MM.1S (cell line): ENCODE measurements around the gene PCGF6.

Experiments
- DNase-seq: peaks from one replicate; pipeline ENCODE4 v3.0.0-alpha.2; 2015
- H2AFZ ChIP-seq: fragments of 300-600 bp; sonication (generic); 2 replicates; pipeline ENCODE4 v1.6.0; 2016; ENCODE audit warnings: antibody characterized with exemption, low read length
- H3F3A ChIP-seq: fragments of 300-600 bp; sonication (generic); 2 replicates; pipeline ENCODE4 v1.6.1; 2016; ENCODE audit warnings: mild to moderate bottlenecking, antibody characterized with exemption, low read length, moderate library complexity, mixed read lengths; ENCODE audit not compliant: insufficient read depth
- H3K27ac ChIP-seq: fragments of 300-600 bp; sonication (generic); 2 replicates; pipeline ENCODE4 v1.5.1; 2016; ENCODE audit warnings: mild to moderate bottlenecking, low read length
- H3K27me3 ChIP-seq: fragments of 300-600 bp; sonication (generic); replicated peaks from 2 replicates; pipeline ENCODE4 v1.6.0; 2016; ENCODE audit warnings: low read length; ENCODE audit not compliant: insufficient read depth
- H3K36me3 ChIP-seq: fragments of 300-600 bp; sonication (generic); replicated peaks from 2 replicates; pipeline ENCODE4 v1.6.1; 2016; ENCODE audit warnings: mild to moderate bottlenecking, low read length, mixed read lengths; ENCODE audit not compliant: insufficient read depth
- H3K4me1 ChIP-seq: fragments of 300-600 bp; sonication (generic); 2 replicates; pipeline ENCODE4 v1.6.1; 2016; ENCODE audit warnings: low read length, mixed read lengths
- H3K4me2 ChIP-seq: fragments of 300-600 bp; sonication (generic); 2 replicates; pipeline ENCODE4 v1.6.0; 2016; ENCODE audit warnings: low read depth, low read length
- H3K4me3 ChIP-seq: fragments of 300-600 bp; sonication (generic); 2 replicates; pipeline ENCODE4 v1.5.1; 2016; ENCODE audit warnings: low read length, mixed read lengths
- H3K79me2 ChIP-seq: fragments of 300-600 bp; sonication (generic); 2 replicates; pipeline ENCODE4 v1.6.1; 2016; ENCODE audit warnings: mixed run types, low read length, mixed read lengths
- H3K9ac ChIP-seq: fragments of 300-600 bp; sonication (generic); 2 replicates; pipeline ENCODE4 v1.6.1; 2016; ENCODE audit warnings: low read length, mixed read lengths
- H3K9me2 ChIP-seq: fragments of 300-600 bp; sonication (generic); replicated peaks from 2 replicates; pipeline ENCODE4 v1.6.1; 2016; ENCODE audit warnings: mild to moderate bottlenecking, low read length, mixed read lengths; ENCODE audit not compliant: insufficient read depth
- H3K9me3 ChIP-seq: fragments of 300-600 bp; sonication (generic); replicated peaks from 2 replicates; pipeline ENCODE4 v1.6.1; 2016; ENCODE audit warnings: mild to moderate bottlenecking, low read length, mixed read lengths; ENCODE audit not compliant: insufficient read depth
- H4K20me1 ChIP-seq: fragments of 300-600 bp; sonication (generic); 2 replicates; pipeline ENCODE4 v1.6.1; 2016; ENCODE audit warnings: mild to moderate bottlenecking, low read length, moderate library complexity, mixed read lengths; ENCODE audit not compliant: insufficient read depth
- EZH2 ChIP-seq: fragments of 300-600 bp; sonication (generic); optimal IDR thresholded peaks from 2 replicates; pipeline ENCODE3; 2017; ENCODE audit warnings: low read depth, mild to moderate bottlenecking, antibody characterized with exemption, low read length, mixed read lengths
- EZH2phosphoT487 ChIP-seq: fragments of 300-600 bp; sonication (generic); IDR thresholded peaks from 2 replicates; pipeline ENCODE4 v1.6.1; 2018; ENCODE audit warnings: antibody characterized with exemption, low read length
- TF ChIP-seq, protein P1 (sequence below): fragments of 300-600 bp; sonication (generic); IDR thresholded peaks from 2 replicates; pipeline ENCODE4 v1.5.1; 2016; ENCODE audit warnings: antibody characterized with exemption, low read length, mixed read lengths

PCGF6 gene

DNA sequence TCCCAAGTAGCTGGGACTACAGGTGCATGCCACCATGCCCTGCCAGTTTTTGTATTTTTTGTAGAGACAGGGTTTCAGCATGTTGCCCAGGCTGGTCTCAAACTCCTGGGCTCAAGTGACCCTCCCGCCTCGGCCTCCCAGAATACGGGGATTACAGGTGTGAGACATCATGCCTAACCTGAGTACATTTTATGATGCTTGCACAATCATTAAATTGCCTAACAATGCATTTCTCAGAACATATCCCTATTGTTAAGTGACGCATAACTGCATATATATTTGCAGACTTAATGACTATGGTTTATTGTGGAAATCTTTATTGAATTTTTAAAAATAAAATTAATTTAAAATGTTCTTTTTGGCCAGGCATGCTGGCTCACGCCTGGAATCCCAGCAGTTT, 43.3 kb downstream of the PCGF6 start:
- DNase-seq = no peak
- no peak overlapping the region for H3K9ac ChIP-seq
- H3K36me3 ChIP-seq = no peaks in the 10 kb centered on the region

DNA sequence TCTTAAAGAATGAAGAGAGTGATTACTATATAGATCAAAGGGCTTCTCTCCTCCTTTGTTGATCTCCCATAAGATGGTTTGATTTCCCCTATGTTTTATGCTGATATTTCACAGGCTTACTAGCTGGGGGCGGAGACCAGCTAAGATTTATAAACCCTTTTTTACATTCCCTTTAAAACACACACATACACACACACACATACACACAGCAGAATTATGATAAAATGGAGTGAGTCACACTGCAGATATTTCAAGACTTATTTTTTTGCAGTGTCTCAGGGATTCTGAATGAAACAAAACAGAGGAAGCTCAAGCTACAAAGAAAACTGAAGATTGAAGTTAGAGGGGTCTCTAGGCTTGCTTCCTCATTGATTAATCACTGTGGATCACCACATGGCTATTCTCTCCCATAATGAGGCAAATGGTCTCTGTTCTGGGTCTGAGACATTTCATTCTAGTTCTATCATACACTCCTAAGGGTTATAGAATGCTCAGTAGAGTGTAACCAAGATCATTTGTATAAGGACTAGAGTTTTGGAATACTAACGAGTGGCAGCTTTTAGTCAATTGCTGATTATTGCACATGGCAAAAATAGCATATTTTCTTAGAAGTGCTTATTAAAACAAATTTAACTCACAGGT, 55.4 kb downstream of the PCGF6 start:
- no peak overlapping the region for H3K4me2 ChIP-seq
- no peak for DNase-seq
- no peaks in the 10 kb centered on the region for H3F3A ChIP-seq
- TF ChIP-seq EZH2phosphoT487 (no peak), EZH2 (no peak)
- TF ChIP-seq, protein P1, sequence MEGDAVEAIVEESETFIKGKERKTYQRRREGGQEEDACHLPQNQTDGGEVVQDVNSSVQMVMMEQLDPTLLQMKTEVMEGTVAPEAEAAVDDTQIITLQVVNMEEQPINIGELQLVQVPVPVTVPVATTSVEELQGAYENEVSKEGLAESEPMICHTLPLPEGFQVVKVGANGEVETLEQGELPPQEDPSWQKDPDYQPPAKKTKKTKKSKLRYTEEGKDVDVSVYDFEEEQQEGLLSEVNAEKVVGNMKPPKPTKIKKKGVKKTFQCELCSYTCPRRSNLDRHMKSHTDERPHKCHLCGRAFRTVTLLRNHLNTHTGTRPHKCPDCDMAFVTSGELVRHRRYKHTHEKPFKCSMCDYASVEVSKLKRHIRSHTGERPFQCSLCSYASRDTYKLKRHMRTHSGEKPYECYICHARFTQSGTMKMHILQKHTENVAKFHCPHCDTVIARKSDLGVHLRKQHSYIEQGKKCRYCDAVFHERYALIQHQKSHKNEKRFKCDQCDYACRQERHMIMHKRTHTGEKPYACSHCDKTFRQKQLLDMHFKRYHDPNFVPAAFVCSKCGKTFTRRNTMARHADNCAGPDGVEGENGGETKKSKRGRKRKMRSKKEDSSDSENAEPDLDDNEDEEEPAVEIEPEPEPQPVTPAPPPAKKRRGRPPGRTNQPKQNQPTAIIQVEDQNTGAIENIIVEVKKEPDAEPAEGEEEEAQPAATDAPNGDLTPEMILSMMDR = no peak
- H3K36me3 ChIP-seq = no peaks in the 10 kb centered on the region
- no peaks in the 10 kb centered on the region for H3K9me3 ChIP-seq
- no peak overlapping the region for H3K27ac ChIP-seq
- no peaks in the 10 kb centered on the region for H3K27me3 ChIP-seq
- no peaks in the 10 kb centered on the region for H3K79me2 ChIP-seq
- no peaks in the 10 kb centered on the region for H4K20me1 ChIP-seq
- H3K4me1 ChIP-seq = no peaks in the 10 kb centered on the region
- H3K9me2 ChIP-seq = no peaks in the 10 kb centered on the region
- no peak overlapping the region for H2AFZ ChIP-seq
- H3K4me3 ChIP-seq = no peak overlapping the region
- no peak overlapping the region for H3K9ac ChIP-seq

More for the DNA sequence above, 43.3 kb downstream of the PCGF6 start:
- Histone ChIP-seq H3K4me3 (no peak overlapping the region), H3K27ac (no peak overlapping the region), H3K9me3 (no peaks in the 10 kb centered on the region), H4K20me1 (no peaks in the 10 kb centered on the region), H3K27me3 (no peaks in the 10 kb centered on the region), H2AFZ (no peak overlapping the region), H3K4me2 (no peak overlapping the region), H3K79me2 (no peaks in the 10 kb centered on the region), H3K9me2 (no peaks in the 10 kb centered on the region), H3F3A (no peaks in the 10 kb centered on the region), H3K4me1 (no peaks in the 10 kb centered on the region)
- TF ChIP-seq EZH2 (no peak), EZH2phosphoT487 (no peak)
- TF ChIP-seq, protein P1 = no peak

DNA sequence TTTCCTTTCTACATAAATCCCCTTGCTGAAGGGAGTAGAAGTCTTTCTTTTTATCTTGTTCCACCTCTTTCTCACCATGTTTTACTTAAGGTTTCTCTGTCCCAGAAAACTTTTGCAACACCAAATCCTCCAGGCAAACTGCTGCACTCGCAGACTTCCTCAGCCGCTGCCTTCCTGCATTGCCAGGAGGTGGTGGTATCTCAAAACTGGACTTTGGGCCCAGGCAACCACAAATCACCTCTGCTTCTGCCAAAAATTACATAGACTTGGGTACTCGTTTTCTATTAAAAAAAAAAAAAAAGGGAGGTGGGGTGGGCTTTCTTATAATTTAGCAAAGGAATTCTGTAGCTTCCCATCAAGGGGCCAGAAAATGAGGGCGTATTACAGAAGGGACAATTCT, 59.4 kb downstream of the PCGF6 start:
- H3K4me1 ChIP-seq = no peaks in the 10 kb centered on the region
- TF ChIP-seq EZH2phosphoT487 (no peak), EZH2 (no peak)
- TF ChIP-seq, protein P1 = no peak
- H3K27me3 ChIP-seq = no peaks in the 10 kb centered on the region
- H3K9me2 ChIP-seq = no peaks in the 10 kb centered on the region
- no peak for DNase-seq
- no peaks in the 10 kb centered on the region for H3K79me2 ChIP-seq
- no peak overlapping the region for H3K4me3 ChIP-seq
- H2AFZ ChIP-seq = no peak overlapping the region
- no peaks in the 10 kb centered on the region for H3K9me3 ChIP-seq
- H3K36me3 ChIP-seq = no peaks in the 10 kb centered on the region
- H3K27ac ChIP-seq = no peak overlapping the region
- no peak overlapping the region for H3K9ac ChIP-seq
- H4K20me1 ChIP-seq = no peaks in the 10 kb centered on the region
- H3K4me2 ChIP-seq = no peak overlapping the region
- H3F3A ChIP-seq = no peaks in the 10 kb centered on the region
